Activated naive CD4-positive, alpha-beta T cell (primary cell): ENCODE data around the gene BCHE.

Source experiments
- DNase-seq, 4 experiments: peaks; one replicate each; lab custom pipeline; 2025; lab: John Stamatoyannopoulos, UW

Gene BCHE

DNA sequence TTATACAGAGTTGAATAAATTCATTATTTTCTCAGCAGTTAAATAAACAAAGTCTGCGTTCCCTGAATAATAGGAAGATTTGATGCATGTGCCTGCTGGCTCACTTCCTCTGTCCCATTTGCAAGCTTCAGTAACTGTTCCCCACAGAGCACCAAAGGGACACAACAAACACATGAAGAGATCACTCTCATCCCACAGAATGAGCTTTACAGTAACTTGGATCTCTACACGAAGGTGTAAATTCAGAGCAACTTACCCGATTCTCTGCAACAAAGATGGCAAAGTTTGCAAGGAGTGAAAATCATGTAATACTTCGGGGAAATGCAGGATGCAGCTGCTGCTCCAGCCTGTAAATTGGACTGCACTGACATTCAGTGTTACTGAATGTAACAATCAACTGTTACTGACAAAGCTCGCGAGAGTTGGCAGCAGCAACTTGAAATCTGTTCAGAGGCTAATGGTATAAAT, at the start of gene BCHE:
Gene BCHE, minus strand, starts transcription at position 366 of the 468 bp plus-strand sequence. CDS start 6,390 bp downstream, outside the sequence.
- DNase-seq, result no peak

DNA sequence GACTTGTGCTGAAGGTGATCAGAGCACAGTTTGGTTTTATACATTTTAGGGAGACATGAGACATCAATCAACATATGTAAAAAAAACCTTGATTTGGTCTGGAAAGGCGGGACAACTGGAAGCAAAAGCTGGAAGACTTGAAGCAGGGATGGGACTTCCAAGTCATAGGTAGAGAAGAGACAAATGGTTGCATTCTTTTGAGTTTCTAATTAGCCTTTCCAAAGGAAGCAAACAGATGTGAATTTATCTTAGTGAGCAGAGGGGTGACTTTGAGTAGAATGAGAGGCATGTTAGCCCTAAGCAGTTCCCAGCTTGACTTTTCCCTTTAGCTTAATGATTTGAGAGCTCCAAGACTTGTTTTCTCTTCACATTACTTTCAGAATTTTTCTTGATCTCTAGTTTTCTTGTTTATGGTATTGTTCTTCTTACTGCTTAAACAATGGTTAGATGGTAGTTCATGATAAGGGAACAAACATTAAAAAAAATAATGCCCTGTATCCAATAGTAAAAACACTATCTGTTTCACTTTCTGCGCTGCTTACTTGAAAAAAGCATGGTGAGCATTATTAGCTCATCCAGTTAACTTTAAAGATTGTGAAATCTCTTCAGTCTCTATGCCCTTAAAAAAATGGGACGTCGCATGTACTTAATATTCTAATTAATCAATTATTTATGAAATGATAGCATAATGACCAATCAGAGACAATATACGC, 48.5 kb upstream of the BCHE start:
- DNase-seq, result no peak

DNA sequence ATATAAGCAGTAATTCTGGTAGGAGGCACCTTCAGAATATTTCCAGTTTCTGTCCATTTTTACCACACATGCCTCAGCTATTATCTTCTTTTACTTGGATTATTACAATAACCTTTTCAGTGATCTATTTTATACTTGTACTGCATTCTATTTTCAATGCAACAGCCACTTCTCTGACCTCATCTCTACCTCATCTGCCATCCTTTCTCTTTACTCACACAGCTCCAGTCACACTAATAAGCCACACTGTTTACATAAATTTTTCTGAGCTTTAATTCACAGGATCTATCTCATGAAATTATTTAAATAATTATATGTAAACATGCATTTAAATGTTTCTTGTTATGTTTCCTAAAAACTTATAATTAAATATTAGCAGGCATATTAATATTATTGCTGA, 47.3 kb upstream of the BCHE start:
- DNase-seq, result no peak

DNA sequence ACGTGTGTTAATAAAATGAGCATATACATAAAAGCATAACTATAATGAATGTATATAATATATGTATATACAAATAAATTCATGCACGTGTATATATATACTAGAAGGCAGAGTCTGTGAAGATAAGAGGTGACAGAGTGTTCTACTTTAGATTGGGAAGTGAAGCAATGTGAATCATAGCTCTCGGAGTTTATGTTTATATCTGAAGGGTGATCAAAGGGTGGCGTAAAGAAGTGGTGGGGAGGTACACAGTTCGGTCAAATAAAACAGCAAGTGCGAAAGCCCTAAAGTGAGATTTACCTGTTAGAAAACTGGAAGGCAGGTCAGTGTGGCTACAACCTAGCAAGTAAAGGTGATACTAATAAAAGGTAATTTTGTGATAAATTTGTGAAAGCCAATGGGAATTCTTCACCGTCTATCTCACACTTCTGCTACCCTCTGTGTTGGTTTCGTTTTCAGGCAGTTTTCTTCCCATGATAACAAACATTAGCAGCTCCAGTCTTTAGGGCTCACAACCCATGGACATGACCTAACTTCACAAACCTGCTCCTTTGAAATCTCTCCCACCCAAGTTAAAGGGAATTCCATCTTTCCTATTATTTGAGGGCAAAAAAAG, 46.7 kb upstream of the BCHE start:
- no peak for DNase-seq

DNA sequence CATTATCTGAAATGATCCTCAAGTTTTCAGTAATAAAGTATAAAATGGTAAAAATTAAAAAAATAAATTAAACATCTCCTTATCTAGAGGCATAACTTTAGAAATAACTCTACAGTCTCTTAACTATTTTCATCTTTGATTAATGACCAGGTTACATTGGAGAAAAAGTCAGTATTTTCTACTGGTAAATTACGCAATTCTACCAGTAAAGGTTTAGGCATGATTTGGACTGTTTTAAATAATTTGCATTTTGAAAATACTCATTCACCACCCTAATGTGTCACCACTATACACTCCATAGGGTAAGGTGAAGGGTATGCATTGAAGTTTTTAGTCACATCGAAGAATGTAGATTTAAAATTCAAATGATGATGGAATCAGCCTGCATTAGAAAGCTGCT, 45.9 kb upstream of the BCHE start:
- no peak for DNase-seq

DNA sequence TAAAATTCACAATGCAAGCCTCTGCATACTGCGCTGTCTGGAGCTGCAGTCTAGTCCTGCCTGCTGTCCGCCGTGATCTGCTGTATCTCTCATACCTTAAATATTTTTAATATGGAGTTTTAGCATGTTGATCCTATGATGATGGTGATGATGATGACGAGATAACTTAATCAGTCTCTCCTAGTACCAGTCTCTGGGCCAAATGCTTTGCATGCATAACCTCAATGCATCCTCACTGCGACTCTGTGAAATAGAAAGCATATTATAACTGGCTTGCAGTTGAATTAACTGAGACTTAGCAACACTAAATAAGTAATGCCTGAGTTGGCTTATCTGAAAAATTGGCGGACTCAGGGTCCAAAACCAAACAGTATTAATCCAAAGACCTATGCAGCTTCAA, 38.4 kb upstream of the BCHE start:
- no peak for DNase-seq

DNA sequence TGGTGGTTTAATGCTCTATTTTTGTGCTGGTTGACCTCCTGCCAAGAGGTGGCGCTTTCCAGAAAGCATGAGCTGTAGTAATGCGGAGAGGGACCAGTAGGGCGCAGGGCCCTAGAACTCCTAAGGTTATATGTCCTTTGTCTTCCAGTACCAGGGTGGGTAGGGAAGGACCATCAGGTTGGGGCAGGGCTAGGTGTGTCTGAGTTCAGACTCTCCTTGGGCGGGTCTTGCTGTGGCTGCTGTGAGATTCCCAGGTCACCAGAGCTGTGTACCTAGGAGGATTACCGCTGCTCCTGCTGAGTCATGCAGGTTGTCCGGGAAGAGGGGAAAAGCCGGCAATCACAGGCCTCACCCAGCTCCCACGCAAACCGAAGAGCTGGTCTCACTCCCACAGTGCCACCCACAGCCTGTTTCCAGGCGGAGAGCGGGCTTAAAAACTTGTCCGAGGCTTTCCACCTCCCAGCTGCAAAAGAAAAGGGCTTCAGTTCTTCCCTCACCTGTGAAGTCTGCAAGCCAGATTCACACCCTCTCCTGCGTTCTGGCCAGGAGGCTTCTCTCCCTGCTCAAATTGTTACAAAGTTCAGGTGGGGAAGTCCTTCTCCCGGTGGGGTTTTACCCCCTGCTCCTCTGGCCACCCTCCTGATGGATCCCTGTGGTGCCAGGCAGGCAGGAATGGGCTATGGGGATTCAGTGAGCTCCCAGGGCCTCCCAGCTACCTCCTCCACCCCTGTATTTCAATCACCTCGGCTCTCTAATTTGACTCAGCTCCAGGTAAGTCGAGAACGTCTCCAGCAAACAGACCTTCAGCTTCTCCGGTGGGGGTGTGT, 37.7 kb upstream of the BCHE start:
- DNase-seq, result no peak

DNA sequence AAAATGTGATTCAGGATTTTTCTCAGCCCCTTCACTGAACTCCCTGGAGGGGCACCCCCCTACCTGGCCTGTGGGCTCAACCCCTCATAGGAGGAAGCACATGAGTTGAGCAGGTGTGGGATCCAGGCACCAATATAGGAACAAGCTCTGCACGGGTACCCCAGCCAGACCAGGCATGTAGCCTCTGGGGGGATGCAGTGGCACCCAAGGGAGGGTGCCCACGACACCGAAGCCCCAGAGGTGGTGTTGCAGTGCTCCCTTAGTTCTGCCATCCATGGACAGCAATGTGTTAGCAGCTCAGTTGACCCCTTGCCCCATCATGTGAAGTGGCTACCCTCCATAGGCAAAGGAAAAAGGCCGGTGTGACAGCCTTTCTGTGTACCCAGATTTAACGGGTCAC, 30.9 kb upstream of the BCHE start:
- no peak for DNase-seq

DNA sequence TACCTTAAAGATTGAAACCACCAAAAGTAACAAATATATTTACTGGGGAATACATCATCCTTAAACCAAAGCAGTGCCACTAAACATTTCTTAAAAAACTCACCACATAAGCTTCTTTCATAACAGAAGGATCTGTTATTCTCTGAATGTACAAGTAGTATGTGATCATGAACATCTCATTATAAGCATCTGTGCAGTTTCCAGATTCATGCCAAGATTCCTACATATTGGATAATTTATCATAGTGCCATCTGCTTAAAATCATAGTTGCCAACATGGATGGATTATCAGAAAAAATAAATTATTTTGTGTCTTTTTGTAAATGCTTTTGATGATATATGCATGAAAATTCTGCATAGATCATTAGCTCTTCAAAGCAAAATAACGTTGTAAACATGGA, 21.8 kb upstream of the BCHE start:
- DNase-seq, result no peak

DNA sequence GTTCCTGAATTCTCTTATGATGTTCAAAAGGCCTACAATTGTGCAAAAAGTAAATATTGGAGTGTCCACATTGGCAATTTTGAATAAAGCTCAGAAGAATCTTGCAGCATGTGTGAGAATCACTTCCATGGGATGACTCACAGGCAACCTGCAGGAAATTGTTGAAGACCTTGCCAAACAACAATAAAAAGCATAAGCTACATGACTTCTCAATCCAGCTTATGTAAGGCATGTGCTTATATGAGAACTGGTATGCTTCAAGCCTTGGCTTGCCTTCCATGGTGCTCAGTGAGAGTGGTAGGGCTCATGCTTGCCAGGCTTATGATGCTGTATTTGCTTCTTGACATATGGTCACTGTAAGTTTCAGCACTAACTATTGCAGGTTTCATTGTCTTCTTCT, 18.4 kb upstream of the BCHE start:
- DNase-seq, result no peak

DNA sequence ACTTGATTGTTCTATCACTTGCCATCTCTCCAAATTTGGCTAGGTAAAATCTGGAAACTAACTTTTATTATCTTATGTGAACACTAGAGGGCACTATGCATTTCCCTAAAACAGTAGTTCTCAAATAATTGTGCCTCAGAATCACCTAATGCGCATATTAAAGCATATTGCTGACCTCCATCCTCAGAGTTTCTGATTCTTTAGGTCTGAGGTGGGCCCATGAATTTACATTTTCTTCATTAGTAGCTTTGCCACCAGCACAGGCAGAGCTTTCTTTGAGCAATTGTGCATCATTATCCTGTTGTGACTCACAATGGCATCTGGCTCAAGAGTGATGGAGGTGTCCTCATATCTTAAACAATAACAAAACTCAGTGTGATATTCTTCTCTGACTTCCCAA, 17.5 kb upstream of the BCHE start:
- no peak for DNase-seq

DNA sequence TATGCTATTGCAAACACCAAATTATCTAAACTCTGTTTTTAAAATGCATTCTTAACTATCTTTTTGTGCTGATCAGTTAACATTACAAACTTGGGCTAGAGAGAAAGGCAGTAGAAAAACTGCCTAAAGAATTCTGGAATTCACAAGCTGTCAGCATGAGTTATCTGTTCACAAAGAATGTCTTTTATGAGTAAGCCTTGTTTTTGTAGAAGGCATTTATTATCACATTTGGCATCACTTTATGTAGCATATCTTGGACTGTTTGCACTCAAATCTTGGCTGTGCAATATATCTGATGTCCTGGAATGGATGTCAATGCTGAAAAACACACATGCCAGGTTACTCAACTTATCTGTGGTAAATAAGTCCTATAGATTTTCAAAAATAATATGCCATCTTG, 15.5 kb upstream of the BCHE start:
- no peak for DNase-seq

DNA sequence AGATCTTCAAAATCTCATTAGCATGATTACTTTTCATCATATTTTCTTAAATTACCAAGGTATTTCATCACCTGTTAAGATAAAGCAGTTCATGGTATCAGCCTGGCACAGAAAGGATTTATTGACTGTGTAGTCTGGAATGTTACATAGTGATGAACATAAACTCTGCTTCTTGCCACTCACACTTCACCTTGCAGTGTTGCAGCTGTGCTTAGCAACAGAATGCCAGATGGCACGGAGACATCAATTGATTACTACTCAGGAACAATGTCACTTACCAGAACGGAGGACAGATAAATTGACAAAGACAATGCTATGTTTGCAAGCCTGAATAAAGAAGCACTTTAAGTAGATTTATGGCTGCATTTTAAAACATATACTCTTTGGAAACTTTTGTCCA, 15.0 kb upstream of the BCHE start:
- DNase-seq, result no peak

DNA sequence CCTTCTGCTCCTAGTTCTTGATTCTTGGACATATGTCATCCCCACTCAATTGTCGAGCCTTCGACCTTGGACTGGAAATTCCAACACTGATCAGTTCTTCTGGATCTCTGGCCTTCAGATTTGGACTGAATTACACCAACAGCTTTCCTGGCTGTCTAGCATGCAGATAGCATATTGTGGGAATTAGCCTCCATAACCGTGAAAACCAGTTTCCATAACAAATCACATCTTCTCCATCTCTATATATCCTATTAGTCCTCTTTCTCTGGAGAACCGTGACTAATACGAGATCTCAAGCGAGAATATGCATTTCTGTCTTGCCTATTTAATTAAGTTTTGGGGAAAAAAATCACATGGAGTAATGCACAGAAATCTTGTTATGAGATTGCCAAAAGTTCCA, 8.8 kb upstream of the BCHE start:
- DNase-seq, result no peak

DNA sequence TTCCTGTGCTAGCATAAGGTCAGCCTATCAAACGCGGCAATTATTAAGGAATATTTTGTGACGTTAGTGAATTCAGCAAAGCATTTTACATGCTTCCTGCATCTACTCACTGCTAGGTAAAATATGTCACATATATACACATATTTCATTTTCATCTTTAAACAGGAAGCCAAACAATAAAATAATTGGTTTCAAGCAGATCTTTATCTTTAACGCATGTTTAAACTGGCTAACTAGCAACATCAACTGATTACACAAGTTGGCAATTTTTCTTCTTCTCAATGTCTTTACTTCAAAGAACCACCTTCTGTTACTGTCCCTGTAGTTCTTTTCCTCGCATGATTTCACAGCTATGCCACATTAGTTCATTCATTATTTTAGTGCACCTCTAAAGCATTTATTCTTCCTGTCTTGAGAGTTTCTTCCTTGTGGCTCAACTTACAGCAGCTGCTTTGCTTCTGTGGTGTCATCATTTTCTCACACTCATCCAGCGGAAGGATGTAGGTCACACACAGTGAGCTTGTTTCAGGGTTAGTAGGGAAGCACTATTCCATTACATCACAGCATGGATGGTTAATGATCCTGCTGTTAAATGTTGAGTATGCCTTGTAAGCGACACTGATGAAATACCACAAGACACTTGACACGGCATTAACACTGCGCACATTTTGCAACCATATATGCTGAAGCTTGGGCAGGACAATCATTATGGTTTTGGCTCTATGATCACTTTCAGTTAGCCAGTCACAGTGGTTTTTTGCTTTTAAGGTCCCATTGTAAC, 2.3 kb upstream of the BCHE start:
- DNase-seq, result no peak

DNA sequence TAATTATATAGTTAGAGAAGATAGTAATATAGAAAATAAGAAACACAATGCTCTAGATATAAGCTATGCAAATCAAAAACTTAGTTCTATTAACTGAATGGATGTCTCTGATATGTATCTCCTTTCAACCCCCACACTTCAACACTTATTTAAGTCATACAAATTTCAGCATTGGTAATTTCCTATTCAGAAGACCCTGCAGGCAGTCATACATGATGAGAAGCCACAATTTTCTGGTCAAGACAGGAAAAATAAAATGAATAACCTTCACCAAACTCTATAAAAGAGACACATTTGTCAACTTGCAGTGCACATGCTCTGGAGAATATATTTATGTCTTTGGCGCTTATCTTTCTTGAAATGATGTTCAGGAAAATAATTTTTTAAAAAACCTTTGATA, 578 bp upstream of the BCHE start:
- no peak for DNase-seq

DNA sequence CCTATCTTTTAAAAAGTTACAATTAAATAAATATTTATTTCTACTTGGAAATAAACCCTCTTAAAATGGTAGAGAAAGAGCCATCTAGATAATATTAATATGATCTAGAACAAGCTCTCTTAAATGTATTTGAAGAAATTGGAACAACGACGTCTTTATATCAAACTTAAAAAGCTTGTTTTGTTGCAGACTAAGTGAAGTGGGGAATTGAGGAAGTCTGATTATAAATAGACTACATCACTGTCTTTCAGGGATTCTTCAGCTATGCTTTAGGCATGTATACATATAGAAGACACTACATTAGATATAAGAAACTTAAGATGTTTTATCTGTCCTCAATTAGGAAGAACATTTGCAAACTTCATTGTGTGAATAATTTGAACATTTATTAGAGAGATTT, 1.8 kb downstream of the BCHE start:
- no peak for DNase-seq

DNA sequence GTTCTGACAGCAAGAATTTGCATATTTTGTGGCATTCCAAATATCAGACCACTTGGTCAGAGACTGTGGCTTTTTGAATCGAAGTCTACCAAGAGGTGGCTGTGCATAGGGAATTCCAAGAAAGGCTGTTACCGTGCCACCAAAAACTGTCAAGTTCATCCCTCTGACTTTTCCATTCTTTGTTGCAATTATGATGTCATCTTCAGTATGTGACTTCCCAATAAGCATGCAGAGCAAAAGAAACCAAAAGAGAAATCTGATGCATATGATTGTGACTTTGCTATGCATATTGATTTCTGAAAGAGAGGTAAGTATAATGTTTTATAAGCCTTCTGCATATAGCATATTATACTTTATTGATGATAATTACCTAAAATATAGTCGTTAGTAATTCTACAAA, 6.5 kb downstream of the BCHE start:
- DNase-seq, result no peak

DNA sequence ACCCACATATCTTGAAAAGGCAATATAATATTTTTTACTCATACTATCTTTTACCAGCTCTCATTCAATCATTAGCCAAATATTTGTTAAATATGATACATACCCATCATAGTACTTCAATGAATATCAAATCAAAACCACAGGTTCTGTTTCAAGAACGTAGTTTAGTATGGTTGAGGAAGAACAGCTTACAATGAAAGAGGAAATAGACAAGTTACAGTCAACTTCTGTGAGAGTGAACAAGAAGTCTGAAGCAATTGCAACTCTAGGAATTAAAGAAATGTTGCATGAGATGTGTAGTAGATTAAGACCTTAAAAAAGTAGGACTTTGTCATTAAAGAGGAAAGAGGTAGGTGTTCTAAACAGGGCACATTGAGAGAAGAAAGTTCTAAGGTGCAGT, 9.3 kb downstream of the BCHE start:
- no peak for DNase-seq

DNA sequence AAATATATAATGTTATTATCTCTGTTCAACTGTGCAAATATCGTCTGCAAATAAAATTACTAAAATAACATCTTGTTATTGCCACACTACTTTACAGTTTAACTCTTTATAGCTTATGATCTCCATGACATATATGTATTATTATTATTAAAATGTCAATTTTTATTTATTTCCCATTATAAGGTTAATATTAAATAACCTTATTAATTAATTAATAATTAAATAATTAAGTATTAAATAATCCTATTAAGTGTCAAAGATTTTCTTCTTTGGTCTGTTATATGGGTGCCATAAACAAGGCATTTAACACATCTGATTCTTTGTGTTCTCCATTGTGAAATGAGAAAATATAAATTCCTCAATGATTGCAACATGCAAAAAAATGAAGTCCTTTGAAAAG, 10.0 kb downstream of the BCHE start:
- DNase-seq, result no peak

DNA sequence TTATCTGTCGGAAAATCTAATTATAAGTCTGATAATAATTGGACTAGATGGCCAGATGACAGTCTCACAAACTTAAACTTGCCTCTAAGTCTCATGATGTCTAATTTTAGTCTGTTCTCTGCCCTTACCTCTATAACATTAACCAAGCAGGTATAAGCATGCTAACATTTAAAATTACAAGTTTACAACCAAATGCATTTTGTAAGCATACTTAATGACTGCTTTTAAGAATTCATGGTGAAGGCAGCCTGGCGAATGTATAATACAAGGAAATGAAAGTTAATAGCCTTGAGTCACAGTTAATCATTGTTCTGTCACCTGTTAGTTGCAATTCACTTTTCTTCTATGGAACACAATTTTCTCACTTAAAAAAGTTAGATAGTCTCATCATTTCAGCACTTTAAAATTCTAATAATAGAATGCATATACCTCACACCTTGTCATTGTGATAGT, 16.5 kb downstream of the BCHE start:
- DNase-seq, result no peak

DNA sequence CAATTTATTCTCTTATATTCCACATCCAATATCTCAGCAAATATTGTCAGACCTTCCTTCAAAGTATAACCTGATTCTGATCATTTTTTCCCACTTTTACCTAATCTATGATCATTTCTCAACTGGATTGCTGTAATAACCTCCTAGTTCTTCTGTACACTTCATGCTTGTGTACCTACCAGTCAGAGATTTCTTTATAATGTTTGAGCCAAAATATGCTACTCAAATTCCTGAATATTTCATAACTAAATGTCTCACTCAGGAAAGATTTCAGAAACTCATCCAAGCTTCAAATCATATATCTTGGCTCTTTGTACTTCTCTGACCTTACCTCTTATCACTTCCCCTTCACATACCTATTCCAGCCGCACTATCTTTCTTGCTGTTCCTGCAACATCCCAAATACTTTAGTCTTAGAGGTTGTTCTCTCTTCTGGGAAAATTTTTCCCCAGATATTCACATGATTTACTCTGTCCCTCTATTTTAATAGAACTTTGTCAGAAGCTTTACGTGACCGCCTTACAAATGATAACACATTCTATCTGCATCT, 20.0 kb downstream of the BCHE start:
- DNase-seq, result no peak
